SK-N-DZ (cell line): ENCODE measurements around the gene CDCA5.

Source experiments
- DNase-seq: peaks from one replicate; pipeline ENCODE4 v3.0.0-alpha.2; 2015; ENCODE audit warnings: low spot score

The CDCA5 gene

DNA sequence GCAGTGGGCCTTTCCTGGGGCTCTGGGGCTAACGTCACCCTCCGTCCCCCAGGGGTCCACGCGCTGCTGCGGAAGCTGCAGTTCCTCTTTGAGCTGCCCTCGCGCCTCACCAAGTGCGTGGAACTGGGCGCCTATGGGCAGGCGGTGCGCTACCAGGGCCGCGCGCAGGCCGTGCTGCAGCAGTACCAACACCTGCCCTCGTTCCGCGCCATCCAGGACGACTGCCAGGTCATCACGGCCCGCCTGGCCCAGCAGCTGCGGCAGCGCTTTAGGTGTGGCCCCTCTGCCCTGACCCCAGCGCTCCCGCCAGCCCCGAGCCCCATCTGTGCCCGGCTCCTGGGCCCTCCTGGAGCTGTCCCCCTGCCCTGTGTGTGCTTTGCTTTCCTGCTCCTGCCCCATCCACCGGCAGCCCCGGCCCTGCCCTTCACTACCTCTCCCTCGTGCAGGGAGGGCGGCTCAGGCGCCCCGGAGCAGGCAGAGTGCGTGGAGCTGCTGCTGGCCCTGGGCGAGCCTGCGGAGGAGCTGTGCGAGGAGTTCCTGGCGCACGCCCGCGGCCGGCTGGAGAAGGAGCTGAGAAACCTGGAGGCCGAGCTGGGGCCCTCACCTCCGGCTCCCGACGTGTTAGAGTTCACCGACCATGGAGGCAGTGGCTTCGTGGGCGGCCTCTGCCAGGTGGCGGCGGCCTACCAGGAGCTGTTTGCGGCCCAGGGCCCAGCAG lies 24.1 kb upstream of the CDCA5 start:
- no peak for DNase-seq

DNA sequence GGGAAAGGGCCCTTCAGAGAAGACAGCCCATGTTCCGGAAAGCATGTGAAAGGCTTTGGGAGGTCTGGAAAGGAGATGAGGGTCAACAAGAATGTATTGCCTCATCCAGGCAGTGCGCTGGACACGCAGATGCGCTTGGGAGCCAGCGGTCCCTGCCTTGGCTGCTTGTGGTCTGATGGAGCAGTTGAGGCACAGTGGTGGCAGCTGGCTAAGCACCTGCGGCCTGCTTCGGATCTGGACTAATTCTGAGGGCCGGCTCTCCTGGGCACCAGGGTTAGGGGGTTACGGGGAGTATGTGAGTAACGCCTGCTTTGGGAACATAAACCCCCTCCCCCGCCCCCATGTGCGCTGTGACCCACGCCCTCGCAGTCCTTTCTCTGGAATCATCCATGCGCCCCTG lies 23.2 kb upstream of the CDCA5 start:
- DNase-seq: no peak

DNA sequence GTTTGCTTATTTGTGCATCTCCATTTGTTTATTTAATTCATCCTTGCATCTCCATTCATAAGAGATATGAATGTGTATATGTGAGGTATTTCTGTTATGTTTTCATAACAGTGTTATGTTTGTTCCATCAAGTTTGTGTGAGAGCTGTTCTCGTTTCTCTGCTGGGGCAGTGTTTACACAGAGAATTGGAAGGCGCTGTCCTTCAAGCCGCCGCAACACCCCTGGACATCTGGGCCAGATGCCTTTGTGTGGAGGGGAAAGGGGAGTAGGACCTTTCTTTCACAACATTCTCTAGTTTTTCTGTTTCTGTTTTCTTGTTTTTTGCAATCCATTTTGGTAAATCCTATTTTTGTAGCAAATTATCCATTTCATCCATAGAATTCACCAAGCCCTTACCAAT lies 20.8 kb upstream of the CDCA5 start:
- no peak for DNase-seq

DNA sequence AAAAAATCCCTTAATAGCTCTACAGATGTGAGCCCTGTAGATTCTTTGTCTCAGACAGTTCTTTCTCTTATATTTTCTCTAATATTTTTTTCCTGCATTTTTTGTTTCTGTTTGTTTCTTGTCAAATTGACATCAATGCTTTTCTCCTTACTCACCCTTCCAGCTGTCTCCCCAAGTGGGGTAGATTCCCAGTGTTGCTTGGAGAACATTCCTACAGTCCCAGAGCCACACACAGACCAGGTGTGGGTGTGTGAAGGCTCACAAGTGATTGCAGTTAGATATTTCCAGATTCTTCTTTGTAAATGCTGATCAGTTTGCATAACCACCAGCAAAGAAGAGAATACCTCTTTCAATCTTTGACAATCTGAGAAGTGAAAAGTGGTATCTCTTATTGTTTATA lies 19.6 kb upstream of the CDCA5 start:
- no peak for DNase-seq

DNA sequence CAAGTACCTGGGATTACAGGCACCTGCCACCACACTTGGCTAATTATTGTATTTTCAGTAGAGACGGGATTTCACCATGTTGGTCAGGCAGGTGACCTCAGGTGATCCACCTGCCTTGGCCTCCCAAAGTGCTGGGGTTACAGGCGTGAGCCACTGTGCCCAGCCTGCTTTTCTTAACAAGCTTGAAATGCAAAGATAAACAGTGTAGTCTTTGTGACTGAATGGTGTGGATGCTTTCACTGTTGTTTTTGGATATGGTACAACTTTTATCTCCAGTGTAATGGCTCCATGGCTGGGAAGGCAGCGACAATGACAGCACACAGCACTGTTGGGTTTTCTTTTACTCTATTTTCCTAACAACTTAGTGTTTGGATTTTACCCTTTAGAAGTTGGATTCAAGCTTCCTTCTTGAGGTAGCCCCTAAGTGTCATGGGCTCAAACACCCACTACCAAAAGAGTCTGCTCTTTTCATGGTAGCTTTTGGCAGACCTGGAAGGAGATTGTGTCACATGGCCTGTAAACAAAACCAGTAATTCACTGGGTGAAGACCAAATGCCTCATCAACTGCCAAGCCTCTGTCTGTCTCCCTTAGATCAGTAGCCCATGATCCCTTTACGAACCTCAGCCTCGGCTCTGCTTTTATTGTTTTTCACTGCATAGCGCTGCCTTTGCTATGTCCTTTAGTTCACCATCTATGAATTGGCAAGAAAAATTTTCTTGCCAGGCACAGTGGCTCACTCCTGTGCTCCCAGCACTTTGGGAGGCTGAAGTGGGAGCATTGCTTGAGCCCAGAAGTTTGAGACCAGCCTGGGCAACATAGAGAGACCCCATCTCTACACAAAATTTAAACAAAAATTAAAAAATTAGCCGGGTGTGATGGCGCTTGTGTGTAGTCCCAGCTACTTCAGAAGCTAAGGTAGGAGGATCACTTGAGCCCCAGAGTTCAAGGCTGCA lies 18.6 kb upstream of the CDCA5 start:
- DNase-seq: no peak

DNA sequence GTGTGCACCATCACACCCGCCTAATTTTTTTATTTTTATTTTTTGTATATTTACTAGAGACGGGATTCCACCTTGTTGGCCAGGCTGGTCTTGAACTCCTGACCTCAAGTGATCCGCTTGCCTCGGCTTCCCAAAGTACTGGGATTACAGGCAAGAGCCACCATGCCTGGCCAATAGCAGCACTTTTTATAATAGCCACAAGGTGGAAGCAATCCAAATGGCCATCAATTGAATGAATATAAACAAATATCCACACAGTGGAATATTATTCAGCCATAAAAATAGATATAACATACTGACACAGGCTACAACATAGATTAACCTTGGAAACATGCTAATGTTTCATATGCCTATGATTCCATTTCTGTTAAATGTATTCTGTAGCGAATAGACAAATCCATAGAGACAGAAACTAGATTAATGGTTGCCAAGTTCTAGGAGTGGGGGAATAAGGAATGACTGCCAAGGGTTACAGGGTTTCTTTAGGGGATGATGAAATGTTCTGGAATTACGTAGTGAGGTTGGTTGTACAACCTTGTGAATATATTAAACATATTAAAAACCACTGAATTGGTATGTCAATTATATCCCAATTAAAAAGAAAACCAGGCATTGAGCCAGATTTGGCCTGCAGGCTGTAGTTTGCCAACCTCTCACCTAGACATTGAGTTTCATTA lies 17.0 kb upstream of the CDCA5 start:
- DNase-seq: no peak

DNA sequence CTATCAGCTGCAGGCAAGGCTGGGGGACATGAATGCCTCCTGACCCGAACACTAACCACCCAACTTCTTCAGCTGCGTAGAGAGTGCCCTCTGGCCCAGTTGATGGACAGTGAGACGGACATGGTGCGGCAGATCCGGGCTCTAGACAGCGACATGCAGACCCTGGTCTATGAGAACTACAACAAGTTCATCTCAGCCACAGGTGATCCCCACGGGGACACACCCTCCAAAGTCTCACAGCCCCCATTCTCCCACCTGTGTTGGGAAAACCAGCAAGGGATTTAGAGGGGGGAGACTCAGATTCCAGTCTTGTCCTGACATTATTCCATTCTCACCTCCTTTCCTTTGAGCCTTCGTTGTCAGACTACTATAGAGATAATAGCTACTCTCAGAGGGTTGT lies 13.1 kb upstream of the CDCA5 start:
- no peak for DNase-seq

DNA sequence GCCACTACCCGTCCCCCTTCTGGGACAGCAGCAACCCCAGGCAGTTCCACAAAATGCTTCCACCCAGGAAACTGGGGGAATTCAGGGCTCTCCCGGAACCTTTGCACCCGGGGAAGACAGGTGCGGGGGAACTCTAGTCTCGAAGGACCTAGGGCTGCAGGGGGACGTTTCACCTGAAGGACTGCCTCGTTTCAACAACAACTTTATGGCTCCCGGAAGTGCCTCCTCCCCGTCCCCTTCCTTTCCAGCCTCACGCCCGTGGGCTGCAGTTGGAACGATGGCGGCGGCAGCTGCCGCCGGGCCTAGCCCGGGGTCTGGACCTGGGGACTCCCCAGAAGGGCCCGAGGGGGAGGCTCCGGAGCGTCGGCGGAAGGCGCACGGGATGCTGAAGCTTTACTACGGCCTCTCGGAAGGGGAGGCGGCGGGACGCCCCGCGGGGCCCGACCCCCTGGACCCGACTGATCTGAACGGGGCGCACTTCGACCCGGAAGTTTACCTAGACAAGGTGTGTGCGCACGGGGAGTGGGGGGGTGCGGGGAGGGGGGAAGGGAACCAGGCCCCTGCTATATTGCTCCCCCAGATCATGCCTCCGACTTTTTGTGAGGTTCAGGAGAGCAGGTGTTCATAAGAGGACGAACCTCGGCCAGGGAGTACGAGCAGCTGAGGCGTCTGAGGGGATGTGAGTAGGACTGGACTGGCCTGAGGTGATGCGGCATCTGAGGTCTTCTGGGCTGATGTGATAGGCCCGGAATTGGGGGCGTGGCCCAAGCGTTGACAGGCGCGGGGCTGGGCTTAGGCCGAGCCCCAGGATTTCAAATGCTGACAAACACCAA lies 12.3 kb upstream of the CDCA5 start, which contains the start of gene VPS51:
TSS of gene VPS51 (plus strand) at position 241 of the 833 bp plus-strand sequence. CDS start at position 278, 37 bp downstream.
- peak; percentile 93 for DNase-seq

DNA sequence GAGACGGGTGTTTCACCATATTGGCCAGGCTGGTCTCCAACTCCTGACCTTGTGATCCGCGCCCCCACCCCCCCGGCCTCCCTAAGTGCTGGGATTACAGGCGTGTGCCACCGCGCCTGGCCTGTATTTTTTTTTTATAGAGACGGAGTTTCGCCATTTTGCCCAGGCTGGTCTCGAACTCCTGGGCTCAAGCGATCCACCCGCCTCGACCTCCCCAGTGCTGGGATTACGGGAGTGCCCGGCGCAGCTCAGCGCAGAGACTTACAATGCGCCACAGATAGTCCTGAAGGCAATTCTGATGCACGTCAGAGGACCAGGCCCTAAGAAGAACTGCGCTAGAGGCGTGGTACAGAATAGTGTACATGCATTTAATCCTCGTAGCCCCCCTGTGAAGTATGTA lies 11.6 kb upstream of the CDCA5 start:
- DNase-seq: no peak

DNA sequence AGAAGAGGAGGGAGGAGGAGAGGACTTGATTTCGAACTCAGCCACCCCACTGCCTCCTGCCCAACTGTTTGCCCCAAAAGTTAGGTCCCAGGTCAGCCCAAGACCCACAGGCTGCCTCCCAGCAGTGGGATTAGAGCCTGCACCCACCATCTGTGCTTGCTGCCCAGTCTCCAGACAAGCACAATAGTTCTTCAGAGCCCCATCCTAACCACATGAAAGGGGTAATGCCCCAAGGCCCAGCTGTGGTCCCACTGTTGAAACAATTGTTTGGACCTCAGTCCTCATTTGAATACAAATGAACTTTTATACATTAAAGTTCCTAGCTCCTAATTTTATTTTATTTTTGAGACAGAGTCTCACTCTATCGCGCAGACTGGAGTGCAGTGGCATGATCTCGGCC lies 6.8 kb upstream of the CDCA5 start:
- no peak for DNase-seq

DNA sequence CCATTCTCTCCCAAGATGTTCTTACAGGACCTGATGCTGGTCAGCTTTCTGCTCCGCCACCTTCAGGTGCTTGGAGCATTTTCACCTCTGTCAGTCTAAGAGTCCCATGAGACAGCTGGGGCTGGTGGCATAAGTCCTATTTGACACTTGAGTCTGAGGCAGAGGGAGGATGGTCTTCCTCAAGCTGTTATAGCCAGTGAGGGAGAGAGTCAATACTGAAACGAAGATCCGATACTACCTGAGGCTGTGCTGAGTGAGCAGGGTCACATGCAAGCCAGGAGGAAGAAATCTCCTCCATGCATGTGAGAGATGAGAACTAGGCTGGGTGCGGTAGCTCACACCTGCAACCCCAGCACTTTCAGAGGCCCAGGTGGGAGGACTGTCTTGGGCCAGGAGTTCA lies 5.8 kb upstream of the CDCA5 start:
- DNase-seq: no peak

DNA sequence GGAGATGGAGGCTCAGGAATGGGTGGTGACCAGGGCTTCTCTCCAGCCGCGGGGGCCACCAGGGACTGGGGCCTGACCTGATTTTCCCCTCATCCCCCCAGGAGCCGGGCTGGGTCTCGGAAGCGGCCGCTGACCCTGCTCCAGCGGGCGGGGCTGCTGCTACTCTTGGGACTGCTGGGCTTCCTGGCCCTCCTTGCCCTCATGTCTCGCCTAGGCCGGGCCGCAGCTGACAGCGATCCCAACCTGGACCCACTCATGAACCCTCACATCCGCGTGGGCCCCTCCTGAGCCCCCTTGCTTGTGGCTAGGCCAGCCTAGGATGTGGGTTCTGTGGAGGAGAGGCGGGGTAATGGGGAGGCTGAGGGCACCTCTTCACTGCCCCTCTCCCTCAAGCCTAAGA lies 4.0 kb upstream of the CDCA5 start:
- no peak for DNase-seq

DNA sequence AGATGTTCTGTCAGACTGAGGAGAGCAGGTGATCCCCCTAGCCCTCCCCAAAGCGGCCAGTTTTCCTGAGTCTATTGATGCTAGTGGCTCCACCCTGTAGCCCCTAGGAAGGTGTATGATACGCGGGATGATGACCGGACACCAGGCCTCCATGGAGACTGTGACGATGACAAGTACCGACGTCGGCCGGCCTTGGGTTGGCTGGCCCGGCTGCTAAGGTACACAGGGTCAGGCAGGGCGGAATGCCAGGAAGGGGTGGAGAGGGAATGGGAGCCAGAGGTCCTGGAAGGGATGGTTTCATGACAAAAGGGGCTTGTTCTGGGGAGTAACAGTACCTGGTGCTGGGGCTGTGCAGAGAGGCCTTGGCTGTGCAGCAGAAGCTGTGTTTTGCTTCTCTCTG lies 3.4 kb upstream of the CDCA5 start:
- no peak for DNase-seq

DNA sequence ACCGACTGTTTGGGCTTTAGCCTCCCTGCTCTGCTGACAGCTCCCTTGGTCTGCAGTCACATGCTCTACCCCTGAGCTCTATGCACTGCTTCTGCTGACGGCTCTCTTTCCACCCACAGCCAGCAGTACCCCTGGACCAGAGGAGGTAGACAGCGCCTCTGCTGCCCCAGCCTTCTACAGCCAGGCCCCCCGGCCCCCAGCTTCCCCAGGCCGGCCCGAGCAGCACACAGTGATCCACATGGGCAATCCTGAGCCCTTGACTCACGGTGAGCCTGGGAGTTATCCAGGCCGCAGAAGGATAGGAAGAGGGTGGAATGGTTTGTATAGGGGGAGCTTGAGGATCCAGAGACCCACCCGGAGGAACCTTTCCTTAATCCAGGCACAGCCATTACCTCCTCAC lies 3.0 kb upstream of the CDCA5 start:
- no peak for DNase-seq

DNA sequence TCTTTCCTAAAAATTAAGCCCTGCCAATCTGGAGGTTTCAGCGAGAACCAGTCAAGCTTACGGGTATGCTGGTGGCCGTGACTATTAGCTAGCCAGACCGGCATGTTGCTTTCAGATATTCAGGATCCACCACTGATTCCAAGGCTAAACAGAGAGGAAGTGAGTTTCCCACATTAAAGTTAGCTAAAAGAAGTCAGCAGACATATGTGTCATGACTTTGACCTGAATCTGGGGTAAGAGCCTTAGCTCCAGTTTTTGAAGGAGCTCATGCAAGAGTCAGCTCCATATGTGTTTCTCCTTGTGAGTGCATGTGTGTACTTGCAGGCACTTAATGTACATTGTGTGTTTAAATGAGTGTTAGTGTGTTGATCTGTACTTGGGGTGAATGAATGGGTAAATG lies 1.6 kb upstream of the CDCA5 start:
- DNase-seq: no peak

DNA sequence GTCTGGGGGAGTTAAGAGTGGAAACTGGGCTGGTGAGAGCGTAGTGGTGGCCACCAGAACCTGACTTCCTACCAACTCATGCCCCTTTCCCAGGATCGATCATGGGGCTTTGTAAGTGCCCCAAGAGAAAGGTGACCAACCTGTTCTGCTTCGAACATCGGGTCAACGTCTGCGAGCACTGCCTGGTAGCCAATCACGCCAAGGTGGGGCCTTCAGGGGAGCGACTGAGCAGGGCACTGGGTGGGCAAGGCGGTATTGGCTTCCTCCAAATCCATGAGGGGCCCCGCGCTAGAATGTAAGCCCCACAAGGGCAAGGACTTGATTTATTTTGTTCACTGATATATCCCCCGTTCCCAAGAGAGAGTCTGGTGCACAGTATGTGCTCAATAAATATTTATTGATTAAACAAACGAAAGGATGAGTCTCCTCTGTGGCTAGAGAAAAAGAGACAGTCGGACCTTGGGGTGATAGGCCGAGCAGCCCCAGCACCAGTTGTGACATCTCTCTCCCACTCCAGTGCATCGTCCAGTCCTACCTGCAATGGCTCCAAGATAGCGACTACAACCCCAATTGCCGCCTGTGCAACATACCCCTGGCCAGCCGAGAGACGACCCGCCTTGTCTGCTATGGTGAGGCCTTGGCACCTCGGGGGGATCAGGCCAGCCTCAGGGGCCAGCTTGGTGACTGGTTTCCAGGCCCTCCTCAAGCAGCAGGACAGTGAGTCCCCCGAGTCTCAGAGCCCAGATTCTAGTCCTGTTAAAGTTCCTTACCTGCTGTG lies 947 bp upstream of the CDCA5 start:
- DNase-seq: no peak

DNA sequence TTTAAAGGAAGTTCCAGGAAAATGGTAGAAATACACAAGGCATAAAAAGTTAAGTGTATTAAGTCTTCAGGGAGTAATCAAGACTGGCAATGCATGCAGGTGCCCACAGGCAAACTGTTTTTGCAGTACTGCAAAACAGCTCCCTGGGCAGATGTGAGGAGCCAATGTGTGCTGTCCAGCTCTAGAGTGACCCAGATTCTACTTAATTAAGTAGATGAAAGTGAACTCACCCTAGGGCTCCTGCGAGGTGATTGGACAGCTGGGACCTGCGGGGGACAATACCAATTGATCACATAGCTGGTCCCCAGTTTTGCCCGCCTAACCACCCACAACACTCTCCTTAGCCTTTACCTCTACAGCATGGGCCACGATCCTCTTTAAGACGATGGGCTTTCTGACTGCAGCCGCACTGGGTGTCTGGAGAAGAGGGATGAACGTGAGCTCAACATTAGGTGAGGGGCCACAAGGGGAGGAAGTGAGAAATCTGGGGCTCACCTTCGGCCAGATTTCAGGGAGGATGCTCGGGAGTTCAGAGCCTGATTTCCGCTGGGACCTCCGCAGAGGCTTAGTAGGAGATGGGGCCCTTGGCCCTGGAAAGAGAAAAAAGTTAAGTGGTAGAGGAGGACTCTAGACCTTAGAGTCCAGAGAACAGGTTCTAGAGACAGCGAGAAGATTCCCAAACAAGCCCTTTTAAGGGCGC lies 556 bp downstream of the CDCA5 start:
- no peak for DNase-seq

DNA sequence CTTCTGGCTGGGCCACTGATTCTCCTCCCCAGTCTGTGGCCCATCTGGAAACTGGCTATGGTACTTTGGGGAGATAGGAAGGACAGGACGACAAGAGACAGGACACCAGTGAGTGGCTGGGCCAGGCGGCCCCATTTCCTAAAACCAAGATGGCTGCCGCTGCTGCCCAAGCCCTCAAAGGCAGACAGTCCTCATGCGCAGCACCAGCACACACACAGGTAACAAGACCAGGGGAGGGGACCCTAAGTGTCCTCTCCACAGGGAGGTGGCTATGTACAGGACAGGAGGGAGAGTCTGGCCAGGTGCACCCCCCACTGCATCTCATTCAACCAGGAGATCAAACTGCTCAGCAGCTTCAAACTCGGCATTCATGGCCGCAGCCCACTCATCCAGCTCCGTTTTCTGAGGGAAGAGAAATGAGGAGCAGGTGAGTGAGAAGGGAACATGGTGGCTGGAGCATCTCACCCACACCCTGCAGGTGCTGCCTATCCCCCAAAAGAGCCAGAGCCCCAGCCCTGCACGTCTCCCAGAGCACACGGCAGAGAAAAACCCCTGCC lies 5.0 kb downstream of the CDCA5 start:
- no peak for DNase-seq

DNA sequence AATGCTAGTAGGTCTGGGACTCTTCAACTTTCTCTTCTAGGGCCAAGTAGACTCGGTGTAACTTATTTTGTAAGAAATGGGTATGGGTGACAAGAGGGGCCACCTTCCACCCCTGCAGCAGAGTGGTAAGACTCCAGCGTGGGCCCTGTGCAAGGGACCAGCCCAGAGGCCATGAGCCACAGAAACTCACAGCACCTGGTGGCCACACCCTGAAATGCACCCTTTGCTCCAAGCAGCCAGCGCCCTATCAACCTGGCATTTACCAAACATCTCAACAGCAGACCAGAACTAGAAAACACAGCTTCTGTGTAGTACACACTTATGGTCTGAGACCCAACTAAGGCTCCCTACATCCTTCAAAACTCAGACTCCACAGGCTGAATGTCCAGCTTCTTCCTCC lies 5.7 kb downstream of the CDCA5 start:
- peak; percentile 60 for DNase-seq

DNA sequence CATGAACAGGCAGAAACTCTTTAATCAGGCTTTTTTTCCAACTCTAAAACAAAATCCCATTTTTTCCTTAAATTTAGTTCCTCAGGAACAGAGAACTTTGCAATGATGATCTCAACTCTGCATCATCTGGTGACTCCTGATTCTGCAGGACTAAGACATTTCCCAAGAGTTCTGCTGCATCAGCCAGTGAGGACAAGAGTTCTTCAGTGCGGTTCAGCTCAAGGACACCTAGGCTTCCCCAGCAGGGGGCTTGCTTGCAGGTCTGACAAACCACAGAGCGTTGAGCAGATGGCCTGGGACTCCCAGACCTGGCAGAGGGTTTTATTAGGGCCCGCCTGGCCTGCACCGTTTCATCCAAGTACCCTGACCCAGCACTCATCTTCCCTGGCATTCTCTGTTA lies 6.4 kb downstream of the CDCA5 start:
- peak; percentile 58 for DNase-seq
